Right renal cortex interstitium (tissue), 3 donors: ENCODE measurements around the gene SNX24. TPM values are rescaled to one million over a fixed set of nuclear protein-coding genes. Genes with fewer than 3 reads are reported as not detected.

Source experiments
- DNase-seq, 3 donors: peaks; one replicate each; pipeline ENCODE4 v3.0.0-alpha.2; 2013; ENCODE audit warnings: low read depth in 3 of 3, low spot score in 2 of 3
- polyA plus RNA-seq, 3 donors: library from polyadenylated mRNA; unstranded; fragments of 120-200 nt; gene quantifications; one replicate each; pipeline ENCODE4 v1.2.1, GENCODE V29; 2013; ENCODE audit not compliant: insufficient read length in 3 of 3

SNX24 gene
- polyA plus RNA-seq, 3 donors: 21.0 to 27.0 (median 24.2) TPM

DNA sequence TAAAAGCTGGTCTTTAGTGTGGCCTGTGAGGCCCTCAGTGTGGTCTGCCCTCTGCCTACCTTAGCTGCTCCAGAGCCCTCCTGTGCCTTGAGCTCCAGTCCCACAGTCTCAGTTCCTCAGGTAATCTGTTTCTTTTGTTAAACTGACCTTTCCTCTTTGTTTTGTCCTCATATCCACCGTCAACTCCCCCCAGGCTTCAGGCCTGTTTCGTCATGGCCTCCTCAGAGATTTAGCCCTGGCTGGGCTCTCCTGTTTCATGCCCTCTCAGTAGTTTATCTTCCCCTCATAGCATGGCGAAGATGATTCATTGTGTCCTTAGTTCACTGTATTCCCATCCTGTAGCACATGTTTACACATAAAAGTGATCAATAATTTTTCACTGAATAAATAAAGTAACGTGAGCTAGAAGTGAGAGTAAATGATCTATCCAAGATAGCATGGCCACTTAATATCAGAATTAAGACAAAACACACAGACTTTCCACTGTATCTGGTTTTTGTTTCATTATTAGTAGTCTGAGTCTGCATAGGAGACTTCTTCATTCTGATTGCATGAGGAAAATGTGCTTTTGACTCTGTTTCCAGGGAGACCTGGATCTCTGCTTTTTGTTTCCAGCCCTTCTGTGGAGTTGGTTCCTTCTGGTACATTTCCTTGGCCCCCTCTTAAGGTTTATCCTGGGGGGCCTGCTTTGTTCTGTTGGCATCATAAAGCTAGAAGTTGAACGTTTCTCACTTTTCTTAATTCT is 70.5 kb downstream of the SNX24 start:
- DNase-seq: no peak

- no peak for DNase-seq
These were observed 71.1 kb downstream of the SNX24 start for GRCh38 chr5:122916490-122916889.

GRCh38 chr5:122919969-122920368 is 74.6 kb downstream of the SNX24 start:
- DNase-seq: no peak

- no peak for DNase-seq
These were observed 76.4 kb downstream of the SNX24 start for GRCh38 chr5:122921826-122922225.

DNA sequence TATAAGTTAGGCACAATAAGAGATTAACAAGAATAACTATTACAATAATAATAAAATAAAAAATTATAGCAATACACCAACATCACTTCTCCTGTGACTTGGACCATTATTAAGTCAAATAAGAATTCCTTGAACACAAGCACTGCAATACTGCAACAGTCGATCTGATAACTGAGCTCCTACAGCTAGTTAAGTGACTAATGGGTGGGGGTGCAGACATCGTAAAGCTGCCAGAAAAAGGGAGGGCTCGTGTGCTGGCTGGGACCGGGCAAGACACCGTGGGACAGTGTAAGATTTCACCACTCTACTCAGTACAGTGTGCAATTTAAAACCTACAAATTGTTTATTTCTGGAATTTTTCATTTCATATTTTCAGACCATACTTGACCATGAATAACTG is 78.8 kb downstream of the SNX24 start:
- DNase-seq: no peak

DNA sequence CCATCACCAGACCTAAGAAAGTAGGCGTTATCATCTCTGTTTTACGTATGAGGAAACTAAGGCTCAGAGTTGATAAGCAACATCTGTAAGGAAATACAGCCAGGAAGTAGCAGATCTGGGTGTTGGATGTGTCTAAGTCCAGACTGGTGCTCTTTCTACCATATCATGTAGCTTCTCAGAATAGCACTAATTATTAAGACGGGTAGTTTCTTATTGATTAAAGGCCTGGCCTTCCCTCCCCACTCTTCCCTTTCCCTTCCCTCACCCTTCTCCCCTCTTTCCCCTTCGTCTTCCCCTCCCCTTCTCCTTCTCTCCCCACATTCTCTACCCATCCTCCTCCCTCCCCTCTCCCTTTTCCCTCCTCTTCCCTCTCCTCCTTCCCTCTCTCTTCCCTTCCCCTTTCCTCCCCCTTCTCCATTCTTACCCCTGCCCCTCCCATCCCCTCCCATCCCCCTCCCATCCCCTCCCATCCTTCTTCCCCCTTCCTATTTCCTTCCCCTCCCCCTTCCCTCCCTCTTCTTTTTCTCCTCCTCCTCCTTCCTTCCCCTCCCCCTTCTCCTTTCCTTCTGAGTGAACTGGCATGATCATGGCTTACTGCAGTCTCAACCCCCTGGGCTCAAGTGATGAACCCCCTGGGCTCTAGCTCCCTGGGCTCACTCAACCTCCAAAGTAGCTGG is 79.4 kb downstream of the SNX24 start:
- no peak for DNase-seq

GRCh38 chr5:122929001-122929400 is 83.6 kb downstream of the SNX24 start:
- no peak for DNase-seq

GRCh38 chr5:122929980-122930379 is 84.6 kb downstream of the SNX24 start:
- no peak for DNase-seq

DNA sequence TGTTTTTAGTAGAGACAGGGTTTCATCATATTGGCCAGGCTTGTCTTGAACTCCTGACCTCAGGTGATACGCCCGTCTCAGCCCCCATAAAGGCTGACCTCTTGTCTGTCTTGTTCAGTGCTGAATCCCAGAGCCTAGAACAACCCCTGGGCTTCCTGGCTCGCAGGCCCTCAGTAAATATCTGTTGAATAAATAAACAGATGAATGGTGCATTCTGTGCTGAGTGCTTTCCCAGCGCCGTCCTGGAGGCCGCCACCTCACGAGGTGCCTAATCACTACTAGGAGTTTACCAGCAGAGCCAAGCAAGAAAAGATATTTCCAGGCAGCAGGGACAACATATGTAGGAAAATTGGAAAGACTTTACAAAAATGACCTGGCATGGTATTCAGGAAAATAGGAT is 88.5 kb downstream of the SNX24 start:
- DNase-seq: no peak

DNA sequence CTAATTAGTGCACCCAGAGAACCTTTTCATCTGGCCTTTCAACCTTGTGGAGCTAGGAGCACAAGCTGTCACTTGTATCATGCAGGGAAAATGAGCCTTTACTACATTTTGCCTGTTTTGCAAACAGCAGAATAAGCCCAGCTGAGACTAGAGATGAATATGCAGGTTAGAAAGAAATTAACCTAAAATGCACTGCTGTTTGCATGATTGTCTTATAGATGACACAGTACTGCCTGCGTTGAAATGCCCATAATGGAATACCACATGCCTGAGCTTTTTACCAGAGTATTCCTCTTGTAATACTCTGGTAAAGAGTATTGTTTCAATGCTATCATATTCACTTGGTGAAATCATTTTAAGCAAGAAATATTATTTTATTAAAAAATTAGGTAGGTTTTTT is 90.7 kb downstream of the SNX24 start:
- DNase-seq: no peak

DNA sequence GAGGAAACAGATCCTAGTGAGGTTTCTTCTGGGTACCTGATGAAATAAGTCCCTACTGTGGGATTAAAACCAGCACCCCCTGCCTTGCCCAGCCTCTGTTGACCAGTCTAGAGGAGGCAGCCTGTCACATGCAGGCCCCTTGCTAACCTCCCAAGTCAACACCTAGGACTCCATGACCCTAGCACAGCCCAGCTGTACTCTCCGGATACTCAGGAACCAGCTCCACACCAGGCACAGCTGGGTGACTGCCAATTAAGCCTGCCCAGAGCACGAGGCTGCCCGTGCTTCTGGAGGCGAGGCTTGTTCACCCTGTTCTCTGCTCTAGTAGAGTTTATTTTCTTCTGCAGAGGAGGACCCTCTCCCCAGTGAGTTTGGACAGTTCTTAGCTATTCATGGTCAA is 92.5 kb downstream of the SNX24 start:
- no peak for DNase-seq

GRCh38 chr5:122940890-122941289 is 95.5 kb downstream of the SNX24 start:
- no peak for DNase-seq

DNA sequence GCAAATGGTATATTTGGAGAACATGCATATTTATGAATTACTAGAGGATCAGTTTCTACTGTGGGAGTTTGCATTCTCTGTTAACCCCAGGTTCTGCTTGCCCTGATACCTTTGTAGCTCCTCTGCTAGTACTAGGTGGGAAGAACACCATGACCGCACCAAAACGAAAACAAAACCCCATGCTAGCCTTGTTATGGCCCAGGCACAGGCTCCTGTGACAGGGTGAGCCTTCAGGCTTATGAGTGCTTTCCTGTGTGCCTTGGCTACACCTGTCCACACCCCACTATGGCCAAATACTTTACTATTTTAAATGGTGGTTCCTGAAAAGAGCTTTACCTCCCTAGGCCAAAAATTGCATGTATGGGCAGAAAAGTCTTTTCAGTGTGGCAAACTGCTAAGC is 96.3 kb downstream of the SNX24 start:
- DNase-seq: no peak

- no peak for DNase-seq
These were observed 96.9 kb downstream of the SNX24 start for GRCh38 chr5:122942164-122942914.

- no peak for DNase-seq
These were observed 97.8 kb downstream of the SNX24 start for GRCh38 chr5:122943050-122943698.

DNA sequence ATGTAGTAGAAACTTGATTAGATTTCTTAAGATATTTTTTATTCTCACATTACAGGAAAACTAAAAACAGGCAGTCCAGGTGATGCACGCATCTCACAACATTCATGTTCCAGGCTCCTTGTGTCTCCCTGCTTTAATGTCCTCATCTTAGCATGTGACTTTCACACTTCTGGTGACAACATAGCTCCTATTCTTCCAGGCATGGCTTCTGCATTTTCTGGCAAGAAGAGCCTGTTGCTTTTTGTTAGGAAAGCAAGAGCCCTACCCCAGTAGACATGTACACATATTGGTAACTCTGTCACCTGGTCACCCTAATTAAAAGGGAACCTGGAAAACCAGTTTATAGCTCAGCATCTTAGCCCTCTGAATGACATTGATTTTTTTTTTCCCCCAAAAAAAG is 98.6 kb downstream of the SNX24 start:
- DNase-seq: no peak

DNA sequence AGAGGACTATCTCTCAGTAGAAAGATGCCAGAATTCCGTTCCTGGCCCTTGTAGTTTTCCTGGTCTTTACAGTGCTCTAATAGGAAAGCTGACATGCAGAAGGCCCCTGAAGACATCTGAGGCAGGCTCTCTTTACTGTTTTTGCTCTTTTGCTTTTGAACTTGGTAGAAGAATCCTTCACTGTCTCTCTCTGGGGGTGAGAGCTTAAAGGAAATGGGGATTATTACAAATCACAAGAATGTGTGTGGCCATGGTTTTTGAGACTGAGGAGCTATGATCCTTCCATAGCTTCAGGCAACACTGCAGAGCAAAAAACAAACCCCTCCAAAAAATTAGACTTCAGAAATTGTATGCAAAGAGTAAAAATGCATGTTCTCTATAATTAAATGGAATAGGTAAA is 102.0 kb downstream of the SNX24 start:
- DNase-seq: no peak

DNA sequence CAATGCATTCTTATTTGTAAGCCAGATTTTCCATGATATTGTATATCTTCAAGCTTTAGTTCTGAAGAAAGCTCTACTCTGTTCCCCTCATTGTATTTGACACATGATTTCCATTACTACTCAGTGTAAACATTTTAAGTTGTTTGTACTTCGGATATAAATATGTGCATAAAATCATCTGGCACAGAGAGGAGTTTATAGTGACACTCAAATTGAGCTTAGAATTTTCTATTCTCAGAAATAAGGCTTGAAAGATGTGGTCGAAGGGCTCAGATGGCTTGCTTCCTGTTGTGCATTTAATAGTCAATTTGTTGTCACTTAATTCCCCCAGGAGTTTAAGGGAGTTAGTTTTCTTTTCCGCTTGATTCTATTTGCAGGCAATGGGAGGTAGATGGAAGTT is 102.4 kb downstream of the SNX24 start:
- no peak for DNase-seq

GRCh38 chr5:122948319-122948718 is 102.9 kb downstream of the SNX24 start:
- no peak for DNase-seq

GRCh38 chr5:122951658-122952057 is 106.2 kb downstream of the SNX24 start:
- no peak for DNase-seq

DNA sequence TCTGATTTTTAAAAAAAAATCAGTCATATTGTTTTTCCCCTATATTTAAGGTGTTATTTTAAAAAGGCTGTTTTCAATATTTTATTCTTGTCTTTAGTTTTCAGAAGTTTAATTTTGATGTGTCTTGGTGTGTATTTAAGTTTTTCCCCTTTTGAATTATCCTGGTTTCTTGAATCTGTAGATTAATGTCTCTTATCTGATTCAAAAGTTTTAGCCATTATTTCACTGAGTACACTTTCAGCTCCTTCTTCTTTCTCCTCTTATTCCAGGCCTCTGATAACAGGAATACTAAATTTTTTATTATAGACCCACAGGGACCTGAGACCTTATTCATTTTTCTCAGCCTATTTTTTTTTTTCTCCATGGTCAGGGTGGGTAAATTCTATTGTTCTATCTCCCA is 109.3 kb downstream of the SNX24 start:
- DNase-seq: no peak
